OCI-LY7 (cell line): ENCODE data around the gene UBE2N.

Source experiments
- EZH2phosphoT487 ChIP-seq: fragments of 200-600 bp; sonication (generic); IDR thresholded peaks from 2 replicates; pipeline ENCODE4 v1.6.1; 2018; ENCODE audit warnings: low read depth, borderline replicate concordance, mild to moderate bottlenecking, mixed run types, antibody characterized with exemption, low read length, moderate library complexity, mixed read lengths
- TF ChIP-seq, protein P1 (sequence below): fragments of 200-600 bp; sonication (generic); conservative IDR thresholded peaks from 2 replicates; pipeline ENCODE4 v1.5.1; 2014; ENCODE audit warnings: mild to moderate bottlenecking, antibody characterized with exemption, low read length, moderate library complexity, mixed read lengths

DNA sequence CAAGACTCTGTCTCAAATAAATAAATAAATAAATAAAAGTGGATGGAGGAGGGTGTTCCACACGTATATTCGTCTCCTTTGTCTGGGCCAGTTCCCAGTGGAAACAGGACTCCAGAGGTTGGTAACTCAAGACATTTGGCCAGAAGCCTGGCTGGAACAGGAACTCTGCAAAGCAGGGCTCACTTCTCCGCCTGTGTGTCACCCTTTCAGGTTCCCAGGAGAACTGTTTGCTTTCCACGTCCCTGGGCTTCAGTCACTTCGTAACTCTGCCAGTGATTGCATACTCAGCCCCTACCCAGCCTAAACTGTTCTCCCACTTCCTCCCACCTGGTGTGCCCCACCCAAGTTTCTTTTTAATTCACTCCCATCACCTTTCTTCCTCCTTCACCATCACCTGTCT is 7.0 kb upstream of the UBE2N start:
- TF ChIP-seq, protein P1, sequence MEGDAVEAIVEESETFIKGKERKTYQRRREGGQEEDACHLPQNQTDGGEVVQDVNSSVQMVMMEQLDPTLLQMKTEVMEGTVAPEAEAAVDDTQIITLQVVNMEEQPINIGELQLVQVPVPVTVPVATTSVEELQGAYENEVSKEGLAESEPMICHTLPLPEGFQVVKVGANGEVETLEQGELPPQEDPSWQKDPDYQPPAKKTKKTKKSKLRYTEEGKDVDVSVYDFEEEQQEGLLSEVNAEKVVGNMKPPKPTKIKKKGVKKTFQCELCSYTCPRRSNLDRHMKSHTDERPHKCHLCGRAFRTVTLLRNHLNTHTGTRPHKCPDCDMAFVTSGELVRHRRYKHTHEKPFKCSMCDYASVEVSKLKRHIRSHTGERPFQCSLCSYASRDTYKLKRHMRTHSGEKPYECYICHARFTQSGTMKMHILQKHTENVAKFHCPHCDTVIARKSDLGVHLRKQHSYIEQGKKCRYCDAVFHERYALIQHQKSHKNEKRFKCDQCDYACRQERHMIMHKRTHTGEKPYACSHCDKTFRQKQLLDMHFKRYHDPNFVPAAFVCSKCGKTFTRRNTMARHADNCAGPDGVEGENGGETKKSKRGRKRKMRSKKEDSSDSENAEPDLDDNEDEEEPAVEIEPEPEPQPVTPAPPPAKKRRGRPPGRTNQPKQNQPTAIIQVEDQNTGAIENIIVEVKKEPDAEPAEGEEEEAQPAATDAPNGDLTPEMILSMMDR: no peak
- TF ChIP-seq EZH2phosphoT487: no peak
